ENCODE data around the gene PTPRD. TPM values are rescaled to one million over a fixed set of nuclear protein-coding genes. Genes with fewer than 3 reads are reported as not detected.

PTPRD gene
- total RNA-seq, 1 experiment from 2014 or later: 32.5 TPM

DNA sequence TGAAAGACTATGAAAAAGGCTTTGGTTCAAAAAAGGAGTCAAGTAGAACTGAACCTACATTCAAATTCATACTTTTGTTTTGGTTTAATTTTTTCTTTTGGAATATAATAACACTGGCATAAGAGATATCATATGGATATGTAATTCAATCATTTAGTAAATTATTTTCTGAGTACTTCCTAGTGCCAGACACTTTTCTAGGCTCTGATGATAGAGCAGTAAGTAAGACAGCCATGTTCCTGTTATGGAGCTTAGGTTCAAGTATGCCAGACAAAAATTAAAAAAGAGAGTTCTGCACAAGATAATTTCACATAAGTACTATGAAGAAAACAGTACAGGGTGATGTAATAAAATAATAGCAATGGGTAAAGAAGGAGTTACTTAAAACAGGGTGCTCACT, 1074.0 kb downstream of the PTPRD start:
- H3K56ac ChIP-seq (ENCODE audit: insufficient read length, low read depth, low read length): no peak overlapping the region
- H3K4ac ChIP-seq (ENCODE audit: low read depth, low read length): no peak overlapping the region
- H3K79me2 ChIP-seq (ENCODE audit: insufficient read depth, low read length): no peaks in the 10 kb centered on the region
- H3K79me1 ChIP-seq (ENCODE audit: insufficient read depth, low read depth, low read length, poor library complexity, severe bottlenecking): no peaks in the 10 kb centered on the region
- H2BK15ac ChIP-seq (ENCODE audit: low read depth, low read length): no peak overlapping the region
- no peak overlapping the region for H2BK120ac ChIP-seq (ENCODE audit: low read depth, low read length, poor library complexity, severe bottlenecking)
- no peak overlapping the region for H3K4me2 ChIP-seq (ENCODE audit: insufficient read depth, insufficient read length, low read length)
- Mint-ChIP-seq H3K4me1 (peaks cover 18 to 21% of the 10 kb centered on the region in 2 experiments), H3K27ac (0 out of 7 replicates have a peak overlapping the region, but pooled peaks of 1 of the 3 experiments have one; percentile 0), H3K4me3 (no peak overlapping the region), H3K36me3 (ENCODE audit: insufficient read depth in 1 of 3, low read depth in 3 of 3) (no peaks in the 10 kb centered on the region), H3K27me3 (ENCODE audit: low read depth) (no peaks in the 10 kb centered on the region), H3K9me3 (no peaks in the 10 kb centered on the region; a peak in 1 of 5 replicates)
- H3K23me2 ChIP-seq (ENCODE audit: insufficient read length, low read depth, low read length, poor library complexity, severe bottlenecking): no peaks in the 10 kb centered on the region
- H4K5ac ChIP-seq (ENCODE audit: insufficient read length, low read depth, low read length): no peak overlapping the region
- no peak overlapping the region for H2AFZ ChIP-seq (ENCODE audit: low read length)
- no peak overlapping the region for H3K14ac ChIP-seq (ENCODE audit: insufficient read depth, low read length)
- no peak overlapping the region for H2BK20ac ChIP-seq (ENCODE audit: low read depth, low read length, poor library complexity, severe bottlenecking)
- H3K9me3 ChIP-seq (ENCODE audit: control insufficient read depth, low read depth, low read length): no peaks in the 10 kb centered on the region
- H3K27ac ChIP-seq (ENCODE audit: insufficient read length, low read depth, low read length): no peak overlapping the region
- no peak overlapping the region for H3K9ac ChIP-seq (ENCODE audit: extremely low read depth, insufficient read length, low read length)
- no peaks in the 10 kb centered on the region for H3K27me3 ChIP-seq (ENCODE audit: insufficient read depth, low read length)
- no peak overlapping the region for H3K18ac ChIP-seq (ENCODE audit: insufficient read length, low read depth, low read length)
- H2AK5ac ChIP-seq (ENCODE audit: insufficient read length, low read length): no peak overlapping the region
- H4K8ac ChIP-seq (replicated peaks; ENCODE audit: insufficient read length, low read depth, low read length): no peak overlapping the region
- no peak overlapping the region for H4K91ac ChIP-seq (ENCODE audit: insufficient read length, low read depth, low read length)
- DNase-seq: no peak
- peaks cover 2% of the 10 kb centered on the region; the same call in 1 of the 2 replicates for H3K4me1 ChIP-seq (ENCODE audit: insufficient read depth, low read length)
- H2BK5ac ChIP-seq (ENCODE audit: insufficient read length, low read length): no peak overlapping the region
- no peak overlapping the region for H3T11ph ChIP-seq (ENCODE audit: low read length)
- TF ChIP-seq, protein P1, sequence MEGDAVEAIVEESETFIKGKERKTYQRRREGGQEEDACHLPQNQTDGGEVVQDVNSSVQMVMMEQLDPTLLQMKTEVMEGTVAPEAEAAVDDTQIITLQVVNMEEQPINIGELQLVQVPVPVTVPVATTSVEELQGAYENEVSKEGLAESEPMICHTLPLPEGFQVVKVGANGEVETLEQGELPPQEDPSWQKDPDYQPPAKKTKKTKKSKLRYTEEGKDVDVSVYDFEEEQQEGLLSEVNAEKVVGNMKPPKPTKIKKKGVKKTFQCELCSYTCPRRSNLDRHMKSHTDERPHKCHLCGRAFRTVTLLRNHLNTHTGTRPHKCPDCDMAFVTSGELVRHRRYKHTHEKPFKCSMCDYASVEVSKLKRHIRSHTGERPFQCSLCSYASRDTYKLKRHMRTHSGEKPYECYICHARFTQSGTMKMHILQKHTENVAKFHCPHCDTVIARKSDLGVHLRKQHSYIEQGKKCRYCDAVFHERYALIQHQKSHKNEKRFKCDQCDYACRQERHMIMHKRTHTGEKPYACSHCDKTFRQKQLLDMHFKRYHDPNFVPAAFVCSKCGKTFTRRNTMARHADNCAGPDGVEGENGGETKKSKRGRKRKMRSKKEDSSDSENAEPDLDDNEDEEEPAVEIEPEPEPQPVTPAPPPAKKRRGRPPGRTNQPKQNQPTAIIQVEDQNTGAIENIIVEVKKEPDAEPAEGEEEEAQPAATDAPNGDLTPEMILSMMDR (conservative IDR thresholded peaks at IDR 0.05): no peak
- H4K20me1 ChIP-seq (ENCODE audit: control insufficient read depth, insufficient read depth, insufficient read length): no peaks in the 10 kb centered on the region
- H2BK12ac ChIP-seq (ENCODE audit: insufficient read length, low read depth, low read length): no peak overlapping the region
- no peak overlapping the region for H3K23ac ChIP-seq (ENCODE audit: insufficient read length, low read depth, low read length)

Data from H9 (cell line).